Hepatocyte (in vitro differentiated cells): ENCODE measurements around the gene EFCAB6.

Experiments
- EZH2 ChIP-seq: fragments of 200-600 bp; sonication (generic); IDR thresholded peaks from 2 replicates; pipeline ENCODE4 v1.6.1; 2016; ENCODE audit warnings: antibody characterized with exemption, mild to moderate bottlenecking, borderline replicate concordance
- EZH2phosphoT487 ChIP-seq: fragments of 200-600 bp; sonication (generic); IDR thresholded peaks from one replicate; pipeline ENCODE4 v1.6.1; 2018; ENCODE audit warnings: antibody characterized with exemption, mild to moderate bottlenecking, low read depth, moderate library complexity; ENCODE audit not compliant: unreplicated experiment, severe bottlenecking
- TF ChIP-seq, protein P1 (sequence below): fragments of 200-600 bp; sonication (generic); IDR thresholded peaks from 2 replicates; pipeline ENCODE4 v1.5.1; 2016; ENCODE audit warnings: antibody characterized with exemption, mild to moderate bottlenecking; ENCODE audit not compliant: poor library complexity

GRCh38 chr22:43723816-43724215 lies 88.3 kb downstream of the EFCAB6 start:
- TF ChIP-seq, protein P1, sequence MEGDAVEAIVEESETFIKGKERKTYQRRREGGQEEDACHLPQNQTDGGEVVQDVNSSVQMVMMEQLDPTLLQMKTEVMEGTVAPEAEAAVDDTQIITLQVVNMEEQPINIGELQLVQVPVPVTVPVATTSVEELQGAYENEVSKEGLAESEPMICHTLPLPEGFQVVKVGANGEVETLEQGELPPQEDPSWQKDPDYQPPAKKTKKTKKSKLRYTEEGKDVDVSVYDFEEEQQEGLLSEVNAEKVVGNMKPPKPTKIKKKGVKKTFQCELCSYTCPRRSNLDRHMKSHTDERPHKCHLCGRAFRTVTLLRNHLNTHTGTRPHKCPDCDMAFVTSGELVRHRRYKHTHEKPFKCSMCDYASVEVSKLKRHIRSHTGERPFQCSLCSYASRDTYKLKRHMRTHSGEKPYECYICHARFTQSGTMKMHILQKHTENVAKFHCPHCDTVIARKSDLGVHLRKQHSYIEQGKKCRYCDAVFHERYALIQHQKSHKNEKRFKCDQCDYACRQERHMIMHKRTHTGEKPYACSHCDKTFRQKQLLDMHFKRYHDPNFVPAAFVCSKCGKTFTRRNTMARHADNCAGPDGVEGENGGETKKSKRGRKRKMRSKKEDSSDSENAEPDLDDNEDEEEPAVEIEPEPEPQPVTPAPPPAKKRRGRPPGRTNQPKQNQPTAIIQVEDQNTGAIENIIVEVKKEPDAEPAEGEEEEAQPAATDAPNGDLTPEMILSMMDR: no peak
- TF ChIP-seq EZH2 (no peak), EZH2phosphoT487 (no peak)
